ENCODE data around the gene HCN3.

DNA sequence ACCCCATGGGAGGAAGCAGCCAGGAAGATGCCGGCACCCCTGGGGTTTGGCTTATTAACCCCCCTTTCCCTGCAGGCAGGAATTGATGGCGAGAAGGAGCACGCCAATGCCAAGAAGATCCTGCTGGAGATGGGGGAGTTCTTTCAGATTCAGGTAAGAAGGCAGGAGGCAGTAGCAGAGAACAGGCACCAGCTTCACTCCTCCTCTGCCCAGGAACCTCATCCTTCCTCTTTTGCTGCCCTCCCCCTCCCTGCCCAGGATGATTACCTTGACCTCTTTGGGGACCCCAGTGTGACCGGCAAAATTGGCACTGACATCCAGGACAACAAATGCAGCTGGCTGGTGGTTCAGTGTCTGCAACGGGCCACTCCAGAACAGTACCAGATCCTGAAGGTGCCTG, 42.3 kb downstream of the HCN3 start:
- TF ChIP-seq POLR2A (IDR thresholded peaks at IDR 0.05; ENCODE audit: low read length) = no peak
- TF ChIP-seq GATA1 (IDR thresholded peaks at IDR 0.05; ENCODE audit: low read depth, low read length) = no peak

Measured in erythroblast (primary cell).